A549 (cell line): ENCODE data around the gene PKN1.

Source experiments
- CEBPB ChIP-seq, 2 experiments: fragments of >200 bp in 1 of 2; sonication (Bioruptor Twin) in 1 of 2; formaldehyde crosslinking in 1 of 2; IDR thresholded peaks; 2 replicates each; pipeline ENCODE4 v1.6.1; 2012 to 2016
- ESRRA ChIP-seq: fragments of 150-350 bp; IDR thresholded peaks from 2 replicates; pipeline ENCODE4 v1.6.1; 2014; ENCODE audit warnings: mild to moderate bottlenecking, low read length, borderline replicate concordance
- HDAC2 ChIP-seq: fragments of 200-600 bp; sonication (generic); IDR thresholded peaks from 2 replicates; pipeline ENCODE4 v1.6.1; 2016
- HMGXB4 ChIP-seq: fragments of 250-450 bp; sonication (Bioruptor Pico); IDR thresholded peaks from 2 replicates; pipeline ENCODE4 v1.5.0; 2021; ENCODE audit warnings: mild to moderate bottlenecking, moderate library complexity, borderline replicate concordance
- MAFK ChIP-seq: fragments of 450-650 bp; IDR thresholded peaks from 2 replicates; pipeline ENCODE4 v1.6.1; 2014; ENCODE audit not compliant: partially characterized antibody
- POLR2A ChIP-seq: IDR thresholded peaks from 2 replicates; pipeline ENCODE4 v1.6.1; 2012; ENCODE audit warnings: mild to moderate bottlenecking, low read length
- RAD21 ChIP-seq, 2 experiments: fragments of >200 bp in 1 of 2; sonication (Bioruptor Twin) in 1 of 2; formaldehyde crosslinking in 1 of 2; IDR thresholded peaks in 1 of 2; conservative IDR thresholded peaks in 1 of 2; 2 replicates in 1 of 2; 3 replicates in 1 of 2; pipeline ENCODE4 v1.6.1; 2012 to 2018; ENCODE audit warnings: inconsistent platforms in 1 of 2
- RARB ChIP-seq: fragments of 250-450 bp; sonication (Bioruptor Pico); IDR thresholded peaks from 2 replicates; pipeline ENCODE4 v1.8.0; 2021; ENCODE audit warnings: mild to moderate bottlenecking, moderate library complexity
- SMC3 ChIP-seq: fragments of >200 bp; sonication (Bioruptor Twin); formaldehyde crosslinking; IDR thresholded peaks from 3 replicates; pipeline ENCODE4 v1.6.1; 2018; ENCODE audit warnings: inconsistent platforms
- TF ChIP-seq, protein P1 (sequence below): fragments of >200 bp; sonication (Bioruptor Twin); formaldehyde crosslinking; IDR thresholded peaks from 3 replicates; pipeline ENCODE4 v1.5.1; 2016
- TF ChIP-seq, protein P2 (sequence below): fragments of 200-600 bp; sonication (generic); IDR thresholded peaks from 2 replicates; pipeline ENCODE4 v1.6.1; 2016; ENCODE audit warnings: antibody characterized with exemption, mild to moderate bottlenecking, moderate library complexity

- TF ChIP-seq, protein P1, sequence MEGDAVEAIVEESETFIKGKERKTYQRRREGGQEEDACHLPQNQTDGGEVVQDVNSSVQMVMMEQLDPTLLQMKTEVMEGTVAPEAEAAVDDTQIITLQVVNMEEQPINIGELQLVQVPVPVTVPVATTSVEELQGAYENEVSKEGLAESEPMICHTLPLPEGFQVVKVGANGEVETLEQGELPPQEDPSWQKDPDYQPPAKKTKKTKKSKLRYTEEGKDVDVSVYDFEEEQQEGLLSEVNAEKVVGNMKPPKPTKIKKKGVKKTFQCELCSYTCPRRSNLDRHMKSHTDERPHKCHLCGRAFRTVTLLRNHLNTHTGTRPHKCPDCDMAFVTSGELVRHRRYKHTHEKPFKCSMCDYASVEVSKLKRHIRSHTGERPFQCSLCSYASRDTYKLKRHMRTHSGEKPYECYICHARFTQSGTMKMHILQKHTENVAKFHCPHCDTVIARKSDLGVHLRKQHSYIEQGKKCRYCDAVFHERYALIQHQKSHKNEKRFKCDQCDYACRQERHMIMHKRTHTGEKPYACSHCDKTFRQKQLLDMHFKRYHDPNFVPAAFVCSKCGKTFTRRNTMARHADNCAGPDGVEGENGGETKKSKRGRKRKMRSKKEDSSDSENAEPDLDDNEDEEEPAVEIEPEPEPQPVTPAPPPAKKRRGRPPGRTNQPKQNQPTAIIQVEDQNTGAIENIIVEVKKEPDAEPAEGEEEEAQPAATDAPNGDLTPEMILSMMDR, result no peak
- TF ChIP-seq SMC3, result no peak
- TF ChIP-seq ESRRA, result no peak
- TF ChIP-seq RAD21 (conservative IDR thresholded peaks at IDR 0.05 in 1 of 2, IDR thresholded peaks at IDR 0.05 in 1 of 2), result no peak
- TF ChIP-seq CEBPB (IDR thresholded peaks at IDR 0.05), result no peak
- TF ChIP-seq POLR2A, result no peak
- TF ChIP-seq HMGXB4, result no peak
- no peak for TF ChIP-seq RARB (CRISPR knock-in tag)
- TF ChIP-seq MAFK, result no peak
- TF ChIP-seq, protein P2, sequence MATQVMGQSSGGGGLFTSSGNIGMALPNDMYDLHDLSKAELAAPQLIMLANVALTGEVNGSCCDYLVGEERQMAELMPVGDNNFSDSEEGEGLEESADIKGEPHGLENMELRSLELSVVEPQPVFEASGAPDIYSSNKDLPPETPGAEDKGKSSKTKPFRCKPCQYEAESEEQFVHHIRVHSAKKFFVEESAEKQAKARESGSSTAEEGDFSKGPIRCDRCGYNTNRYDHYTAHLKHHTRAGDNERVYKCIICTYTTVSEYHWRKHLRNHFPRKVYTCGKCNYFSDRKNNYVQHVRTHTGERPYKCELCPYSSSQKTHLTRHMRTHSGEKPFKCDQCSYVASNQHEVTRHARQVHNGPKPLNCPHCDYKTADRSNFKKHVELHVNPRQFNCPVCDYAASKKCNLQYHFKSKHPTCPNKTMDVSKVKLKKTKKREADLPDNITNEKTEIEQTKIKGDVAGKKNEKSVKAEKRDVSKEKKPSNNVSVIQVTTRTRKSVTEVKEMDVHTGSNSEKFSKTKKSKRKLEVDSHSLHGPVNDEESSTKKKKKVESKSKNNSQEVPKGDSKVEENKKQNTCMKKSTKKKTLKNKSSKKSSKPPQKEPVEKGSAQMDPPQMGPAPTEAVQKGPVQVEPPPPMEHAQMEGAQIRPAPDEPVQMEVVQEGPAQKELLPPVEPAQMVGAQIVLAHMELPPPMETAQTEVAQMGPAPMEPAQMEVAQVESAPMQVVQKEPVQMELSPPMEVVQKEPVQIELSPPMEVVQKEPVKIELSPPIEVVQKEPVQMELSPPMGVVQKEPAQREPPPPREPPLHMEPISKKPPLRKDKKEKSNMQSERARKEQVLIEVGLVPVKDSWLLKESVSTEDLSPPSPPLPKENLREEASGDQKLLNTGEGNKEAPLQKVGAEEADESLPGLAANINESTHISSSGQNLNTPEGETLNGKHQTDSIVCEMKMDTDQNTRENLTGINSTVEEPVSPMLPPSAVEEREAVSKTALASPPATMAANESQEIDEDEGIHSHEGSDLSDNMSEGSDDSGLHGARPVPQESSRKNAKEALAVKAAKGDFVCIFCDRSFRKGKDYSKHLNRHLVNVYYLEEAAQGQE, result no peak
- no peak for TF ChIP-seq HDAC2
Measured at GRCh38 chr19:14519245-14519859, 86.2 kb downstream of the PKN1 start.
